ENCODE data around the gene CAMTA1.
"Not testable (repeated sequence)": the region's sequence is repeated elsewhere in the genome, so short reads cannot be mapped to it uniquely, and the experiment has no call there.

The CAMTA1 gene

GRCh38 chr1:7409278-7409677, 624.0 kb downstream of the CAMTA1 start:
- no peak overlapping the region for H3K4me3 ChIP-seq (ENCODE audit: low read depth, low read length)
- TF ChIP-seq CTCF (IDR thresholded peaks at IDR 0.05; ENCODE audit: low read depth, low read length), result no peak

GRCh38 chr1:7410156-7410555, 624.9 kb downstream of the CAMTA1 start:
- H3K4me3 ChIP-seq (ENCODE audit: low read depth, low read length), result no peak overlapping the region
- no peak for TF ChIP-seq CTCF (IDR thresholded peaks at IDR 0.05; ENCODE audit: low read depth, low read length)

- H3K4me3 ChIP-seq (ENCODE audit: low read depth, low read length), result not testable (repeated sequence)
Measured at GRCh38 chr1:7417618-7418017, 632.4 kb downstream of the CAMTA1 start.

- no peak overlapping the region for H3K4me3 ChIP-seq (ENCODE audit: low read depth, low read length)
- TF ChIP-seq CTCF (IDR thresholded peaks at IDR 0.05; ENCODE audit: low read depth, low read length), result no peak
Measured at GRCh38 chr1:7418442-7419080, 633.3 kb downstream of the CAMTA1 start.

- TF ChIP-seq CTCF (IDR thresholded peaks at IDR 0.05; ENCODE audit: low read depth, low read length), result no peak
- H3K4me3 ChIP-seq (ENCODE audit: low read depth, low read length), result no peak overlapping the region
Measured at GRCh38 chr1:7420098-7420445, 634.8 kb downstream of the CAMTA1 start.

GRCh38 chr1:7420470-7421100, 635.3 kb downstream of the CAMTA1 start:
- H3K4me3 ChIP-seq (ENCODE audit: low read depth, low read length), result no peak overlapping the region
- no peak for TF ChIP-seq CTCF (IDR thresholded peaks at IDR 0.05; ENCODE audit: low read depth, low read length)

GRCh38 chr1:7421471-7422075, 636.3 kb downstream of the CAMTA1 start:
- no peak for TF ChIP-seq CTCF (IDR thresholded peaks at IDR 0.05; ENCODE audit: low read depth, low read length)
- no peak overlapping the region for H3K4me3 ChIP-seq (ENCODE audit: low read depth, low read length)

Measured in WI38 (cell line).